ENCODE data around the gene FCRLB. TPM values are rescaled to one million over a fixed set of nuclear protein-coding genes. Genes with fewer than 3 reads are reported as not detected.
A peak's percentile ranks its signal among the peaks of the same experiment; 100 is the strongest.

Gene FCRLB
- total and polyA plus RNA-seq, 9 of the 15 experiments (the other 6 are each of a cell fraction or from before 2014, with no cell fraction given): 0.20 to 4.6 (median 1.3) TPM

DNA sequence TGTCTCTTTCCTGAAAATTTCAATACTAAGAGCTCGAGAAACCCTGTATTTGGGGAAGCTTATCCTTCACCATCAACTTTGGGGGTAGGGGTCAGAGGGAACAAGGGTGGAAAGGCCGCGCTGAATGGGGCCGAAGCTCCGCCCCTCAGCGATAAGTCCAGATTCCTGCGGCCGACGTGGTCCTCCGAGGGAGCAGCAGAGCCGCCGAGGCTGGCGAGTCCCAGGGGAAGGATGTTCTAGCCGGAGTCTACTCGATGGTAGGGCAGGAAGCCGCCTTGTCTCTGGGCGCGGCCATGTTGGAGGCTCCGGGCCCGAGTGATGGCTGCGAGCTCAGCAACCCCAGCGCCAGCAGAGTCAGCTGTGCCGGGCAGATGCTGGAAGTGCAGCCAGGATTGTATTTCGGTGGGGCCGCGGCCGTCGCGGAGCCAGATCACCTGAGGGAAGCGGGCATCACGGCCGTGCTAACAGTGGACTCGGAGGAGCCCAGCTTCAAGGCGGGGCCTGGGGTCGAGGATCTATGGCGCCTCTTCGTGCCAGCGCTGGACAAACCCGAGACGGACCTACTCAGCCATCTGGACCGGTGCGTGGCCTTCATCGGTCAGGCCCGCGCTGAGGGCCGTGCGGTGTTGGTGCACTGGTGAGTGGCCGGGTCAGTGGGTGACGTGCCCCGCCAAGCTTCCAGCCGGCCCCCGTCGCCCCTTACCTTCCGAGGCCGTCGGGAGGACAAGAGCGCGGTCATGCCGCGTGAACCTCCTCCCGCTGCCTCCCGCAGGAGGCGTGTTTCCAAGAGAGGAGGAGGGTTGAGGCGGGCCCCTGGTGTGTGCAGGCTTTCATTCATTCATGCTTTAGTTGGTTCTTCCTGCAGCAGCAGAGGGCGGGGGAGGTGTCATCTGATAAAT, 28.4 kb downstream of the FCRLB start, which contains the start of gene DUSP12 (continued):
- no peak for TF ChIP-seq ASH1L (IDR thresholded peaks at IDR 0.05; ENCODE audit: borderline replicate concordance, low read depth, partially characterized antibody)
- TF ChIP-seq ZNF41 (CRISPR knock-in tag; conservative IDR thresholded peaks at IDR 0.05): no peak
- TF ChIP-seq GATAD2A (IDR thresholded peaks at IDR 0.05): no peak
- TF ChIP-seq POLR2B (IDR thresholded peaks at IDR 0.05; ENCODE audit: low read depth, partially characterized antibody): peak; percentile 82
- peak; percentile 22; the same call in 1 of the 2 replicates for TF ChIP-seq SMARCA4 (IDR thresholded peaks at IDR 0.05)
- no peak for TF ChIP-seq FOXK1 (CRISPR knock-in tag; IDR thresholded peaks at IDR 0.05; ENCODE audit: borderline replicate concordance)
- 0 out of 2 replicates have a peak, but pooled peaks have one; percentile 58 for TF ChIP-seq HDAC8 (tag; IDR thresholded peaks at IDR 0.05)
- no peak for TF ChIP-seq TFAM (CRISPR knock-in tag; conservative IDR thresholded peaks at IDR 0.05)
- peak; percentile 75 for TF ChIP-seq CREM (IDR thresholded peaks at IDR 0.05; ENCODE audit: low read depth)
- peak in 1 of 2 experiments; percentile 95; a peak in 2 of 4 replicates for TF ChIP-seq ZNF639 (CRISPR knock-in tag; conservative IDR thresholded peaks at IDR 0.05 in 1 of 2, IDR thresholded peaks at IDR 0.05 in 1 of 2)
- TF ChIP-seq NCOR1 (IDR thresholded peaks at IDR 0.05): peak; percentile 36; the same call in 1 of the 2 replicates
- TF ChIP-seq, protein P1, sequence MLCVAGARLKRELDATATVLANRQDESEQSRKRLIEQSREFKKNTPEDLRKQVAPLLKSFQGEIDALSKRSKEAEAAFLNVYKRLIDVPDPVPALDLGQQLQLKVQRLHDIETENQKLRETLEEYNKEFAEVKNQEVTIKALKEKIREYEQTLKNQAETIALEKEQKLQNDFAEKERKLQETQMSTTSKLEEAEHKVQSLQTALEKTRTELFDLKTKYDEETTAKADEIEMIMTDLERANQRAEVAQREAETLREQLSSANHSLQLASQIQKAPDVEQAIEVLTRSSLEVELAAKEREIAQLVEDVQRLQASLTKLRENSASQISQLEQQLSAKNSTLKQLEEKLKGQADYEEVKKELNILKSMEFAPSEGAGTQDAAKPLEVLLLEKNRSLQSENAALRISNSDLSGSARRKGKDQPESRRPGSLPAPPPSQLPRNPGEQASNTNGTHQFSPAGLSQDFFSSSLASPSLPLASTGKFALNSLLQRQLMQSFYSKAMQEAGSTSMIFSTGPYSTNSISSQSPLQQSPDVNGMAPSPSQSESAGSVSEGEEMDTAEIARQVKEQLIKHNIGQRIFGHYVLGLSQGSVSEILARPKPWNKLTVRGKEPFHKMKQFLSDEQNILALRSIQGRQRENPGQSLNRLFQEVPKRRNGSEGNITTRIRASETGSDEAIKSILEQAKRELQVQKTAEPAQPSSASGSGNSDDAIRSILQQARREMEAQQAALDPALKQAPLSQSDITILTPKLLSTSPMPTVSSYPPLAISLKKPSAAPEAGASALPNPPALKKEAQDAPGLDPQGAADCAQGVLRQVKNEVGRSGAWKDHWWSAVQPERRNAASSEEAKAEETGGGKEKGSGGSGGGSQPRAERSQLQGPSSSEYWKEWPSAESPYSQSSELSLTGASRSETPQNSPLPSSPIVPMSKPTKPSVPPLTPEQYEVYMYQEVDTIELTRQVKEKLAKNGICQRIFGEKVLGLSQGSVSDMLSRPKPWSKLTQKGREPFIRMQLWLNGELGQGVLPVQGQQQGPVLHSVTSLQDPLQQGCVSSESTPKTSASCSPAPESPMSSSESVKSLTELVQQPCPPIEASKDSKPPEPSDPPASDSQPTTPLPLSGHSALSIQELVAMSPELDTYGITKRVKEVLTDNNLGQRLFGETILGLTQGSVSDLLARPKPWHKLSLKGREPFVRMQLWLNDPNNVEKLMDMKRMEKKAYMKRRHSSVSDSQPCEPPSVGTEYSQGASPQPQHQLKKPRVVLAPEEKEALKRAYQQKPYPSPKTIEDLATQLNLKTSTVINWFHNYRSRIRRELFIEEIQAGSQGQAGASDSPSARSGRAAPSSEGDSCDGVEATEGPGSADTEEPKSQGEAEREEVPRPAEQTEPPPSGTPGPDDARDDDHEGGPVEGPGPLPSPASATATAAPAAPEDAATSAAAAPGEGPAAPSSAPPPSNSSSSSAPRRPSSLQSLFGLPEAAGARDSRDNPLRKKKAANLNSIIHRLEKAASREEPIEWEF (CRISPR knock-in tag; IDR thresholded peaks at IDR 0.05): no peak
- no peak for TF ChIP-seq SPI1 (IDR thresholded peaks at IDR 0.05; ENCODE audit: borderline replicate concordance, low read depth, low read length)
- TF ChIP-seq ZNF696 (CRISPR knock-in tag; conservative IDR thresholded peaks at IDR 0.05): no peak
- TF ChIP-seq BACH1 (tag; IDR thresholded peaks at IDR 0.05): no peak
- peak; percentile 99 for TF ChIP-seq MEIS2 (IDR thresholded peaks at IDR 0.05; ENCODE audit: partially characterized antibody)
- no peak for TF ChIP-seq JUNB (CRISPR knock-in tag; conservative IDR thresholded peaks at IDR 0.05)
- TF ChIP-seq ZC3H4 (CRISPR knock-in tag; IDR thresholded peaks at IDR 0.05; ENCODE audit: borderline replicate concordance): no peak
- TF ChIP-seq E2F3 (CRISPR knock-in tag; IDR thresholded peaks at IDR 0.05): peak; percentile 66; the same call in 1 of the 2 replicates
- TF ChIP-seq RBM25 (IDR thresholded peaks at IDR 0.05; ENCODE audit: low read depth, low read length, severe bottlenecking): no peak
- peak; percentile 28 for TF ChIP-seq EP300 (IDR thresholded peaks at IDR 0.05; ENCODE audit: low read length)
- TF ChIP-seq ARID1B (IDR thresholded peaks at IDR 0.05): peak; percentile 21; the same call in 1 of the 2 replicates
- TF ChIP-seq IFI16 (CRISPR knock-in tag; IDR thresholded peaks at IDR 0.05): no peak

Measured in K562 (cell line).